Occipital lobe (tissue), 2 donors: ENCODE data around the gene MARCHF7. TPM values are rescaled to one million over a fixed set of nuclear protein-coding genes. Genes with fewer than 3 reads are reported as not detected.
"Not testable (repeated sequence)": the region's sequence is repeated elsewhere in the genome, so short reads cannot be mapped to it uniquely, and the experiment has no call there.

ENCODE experiments used
- DNase-seq: peaks from one replicate; lab custom pipeline; 2025; lab: John Stamatoyannopoulos, UW
- total RNA-seq: library from RNA; depleted of rRNA; stranded (reverse); fragments of >200 nt; gene quantifications from one replicate; pipeline ENCODE4 v1.2.3, GENCODE V29; 2014

The MARCHF7 gene
- total RNA-seq, 1 donor from 2014 or later: 168 TPM

DNA sequence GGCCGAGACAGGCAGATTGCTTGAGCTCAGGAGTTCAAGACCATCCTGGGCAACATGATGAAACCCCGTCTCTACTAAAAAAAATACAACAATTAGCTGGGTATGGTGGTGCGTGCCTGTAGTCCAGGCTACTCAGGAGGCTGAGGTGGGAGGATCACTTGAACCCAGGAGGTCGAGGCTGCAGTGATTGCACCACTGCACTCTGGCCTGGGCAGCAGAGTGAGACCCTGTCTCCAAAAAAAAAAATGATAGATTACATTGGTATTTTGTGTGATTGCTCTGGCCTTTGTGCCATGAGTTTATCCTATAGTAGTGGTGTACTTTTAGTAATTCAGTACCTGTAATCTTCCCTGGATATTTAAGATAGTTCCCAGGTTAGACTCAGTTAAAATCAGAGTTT, 4.1 kb downstream of the MARCHF7 start:
- not testable (repeated sequence) for DNase-seq

DNA sequence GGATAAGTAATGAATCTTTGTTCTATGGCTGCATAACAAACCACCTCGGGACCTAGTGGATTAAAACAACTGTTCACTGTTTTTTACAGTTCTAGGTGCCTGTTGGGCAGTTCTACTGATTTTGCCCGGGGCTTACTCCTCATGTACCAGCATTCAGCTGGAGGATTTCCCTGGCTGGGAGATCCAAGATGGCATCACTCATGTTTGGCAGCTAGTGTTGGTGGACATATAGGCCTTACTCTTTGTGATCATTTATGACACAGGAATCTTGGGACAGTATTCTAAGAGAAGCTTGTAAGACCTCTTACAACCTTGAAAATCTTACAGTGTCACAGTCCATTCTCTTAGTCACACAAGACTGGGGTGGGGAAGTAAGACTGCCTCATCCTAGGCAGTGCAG, 4.6 kb downstream of the MARCHF7 start:
- no peak for DNase-seq

DNA sequence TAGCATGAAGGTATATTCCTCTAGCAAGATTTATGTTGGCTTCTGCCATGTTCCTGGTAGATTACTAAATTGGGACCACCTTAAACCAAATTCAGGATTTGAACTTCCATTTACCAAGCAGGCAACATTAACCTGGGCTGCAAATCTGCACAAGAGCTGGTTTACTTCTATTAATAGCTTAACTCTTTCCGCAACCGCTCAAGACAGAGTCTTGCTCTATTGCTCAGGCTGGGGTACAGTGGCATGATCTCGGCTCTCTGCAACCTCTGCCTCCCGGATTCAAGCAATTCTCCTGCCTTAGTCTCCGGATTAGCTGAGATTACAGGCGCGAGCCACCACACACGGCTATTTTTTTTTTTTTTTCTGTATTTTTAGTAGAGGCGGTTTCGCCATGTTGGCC, 8.4 kb downstream of the MARCHF7 start:
- no peak for DNase-seq

DNA sequence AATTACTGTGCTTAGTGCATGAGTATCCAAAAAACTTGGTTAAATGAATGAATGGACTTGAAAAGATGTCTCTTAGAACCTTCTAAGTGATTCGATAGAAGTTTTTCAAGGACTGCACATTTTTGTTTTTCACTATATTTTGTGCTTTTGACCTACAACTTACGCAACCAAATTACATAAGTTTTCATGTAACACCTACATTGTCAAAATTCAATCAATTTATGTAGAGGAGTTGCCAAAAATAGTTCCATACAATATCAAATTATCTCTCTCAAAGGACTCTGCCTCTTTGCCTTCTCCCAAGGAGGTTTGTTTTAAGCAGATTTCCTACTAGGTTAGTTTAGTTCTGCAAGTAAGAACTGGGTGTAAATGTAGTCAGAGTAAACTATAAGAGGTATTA, 10.3 kb downstream of the MARCHF7 start:
- DNase-seq: no peak

- DNase-seq: not testable (repeated sequence)
These were observed 12.7 kb downstream of the MARCHF7 start for GRCh38 chr2:159724795-159725572.

DNA sequence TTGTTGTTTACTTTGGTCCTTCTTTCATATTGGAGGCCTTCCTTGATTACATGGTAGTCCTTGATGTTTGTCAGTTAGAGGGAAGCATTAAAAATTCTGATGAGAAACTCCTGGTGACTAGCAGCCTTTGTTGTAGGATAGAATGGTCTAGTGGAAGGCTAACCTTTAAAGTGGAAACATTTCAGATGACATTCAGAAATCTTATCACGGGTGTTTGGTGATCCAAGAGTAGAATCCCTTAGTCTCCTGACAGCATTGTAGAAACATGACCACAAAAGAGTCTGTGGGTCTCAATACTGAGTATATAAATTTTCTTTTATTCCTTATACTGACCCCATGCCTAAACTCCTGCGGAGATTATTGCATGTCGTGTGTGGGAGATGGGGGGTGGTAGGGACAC, 13.4 kb downstream of the MARCHF7 start:
- no peak for DNase-seq

GRCh38 chr2:159728629-159729028, 16.3 kb downstream of the MARCHF7 start:
- no peak for DNase-seq

- DNase-seq: no peak
These were observed 23.3 kb downstream of the MARCHF7 start for GRCh38 chr2:159735648-159736047.

DNA sequence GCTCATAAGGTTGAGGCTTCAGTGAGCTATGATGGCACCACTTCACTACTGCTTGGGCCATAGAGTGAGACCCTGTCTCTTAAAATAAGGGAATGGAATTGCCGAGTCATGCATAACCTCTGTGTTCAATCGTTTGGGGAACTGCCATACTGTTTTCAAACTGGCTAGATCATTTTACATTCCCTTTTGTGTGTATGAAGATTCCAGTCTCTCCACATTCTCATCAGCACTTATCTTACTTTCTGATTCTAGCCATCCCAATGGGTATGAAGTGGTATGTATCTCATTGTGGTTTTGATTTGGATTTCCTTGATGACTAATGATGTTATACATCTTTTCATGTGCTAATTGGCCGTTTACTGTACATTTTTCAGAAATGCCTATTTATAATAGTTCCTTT, 23.7 kb downstream of the MARCHF7 start:
- no peak for DNase-seq

DNA sequence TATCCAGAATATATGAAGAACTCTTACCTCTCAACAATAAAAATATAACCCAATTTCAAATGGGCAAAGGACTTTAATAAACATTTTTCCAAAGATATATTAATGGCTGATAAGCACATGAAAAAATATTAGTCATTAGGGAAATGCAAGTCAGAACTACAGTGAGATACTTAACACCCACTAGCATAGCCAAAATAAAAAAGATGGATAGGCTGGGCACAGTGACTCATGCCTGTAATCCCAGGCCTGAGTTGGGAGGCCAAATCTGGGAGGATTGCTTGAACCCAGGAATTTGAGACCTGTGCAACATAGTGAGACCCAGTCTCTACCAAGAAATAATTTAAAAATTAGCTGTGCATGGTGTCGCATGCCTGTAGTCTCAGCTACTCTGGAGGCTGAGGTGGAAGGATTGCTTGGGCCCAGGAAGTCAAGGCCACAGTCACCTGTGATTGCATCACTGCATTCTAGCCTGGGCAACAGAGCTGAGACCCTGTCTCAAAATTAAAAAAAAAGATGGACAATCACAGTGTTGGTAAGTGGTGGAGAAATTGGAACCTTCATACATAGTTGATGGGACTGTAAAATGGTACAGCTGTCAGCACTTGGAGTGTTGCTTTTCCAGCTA, 25.1 kb downstream of the MARCHF7 start:
- no peak for DNase-seq

- DNase-seq: no peak
These were observed 25.6 kb downstream of the MARCHF7 start for GRCh38 chr2:159737917-159738296.

DNA sequence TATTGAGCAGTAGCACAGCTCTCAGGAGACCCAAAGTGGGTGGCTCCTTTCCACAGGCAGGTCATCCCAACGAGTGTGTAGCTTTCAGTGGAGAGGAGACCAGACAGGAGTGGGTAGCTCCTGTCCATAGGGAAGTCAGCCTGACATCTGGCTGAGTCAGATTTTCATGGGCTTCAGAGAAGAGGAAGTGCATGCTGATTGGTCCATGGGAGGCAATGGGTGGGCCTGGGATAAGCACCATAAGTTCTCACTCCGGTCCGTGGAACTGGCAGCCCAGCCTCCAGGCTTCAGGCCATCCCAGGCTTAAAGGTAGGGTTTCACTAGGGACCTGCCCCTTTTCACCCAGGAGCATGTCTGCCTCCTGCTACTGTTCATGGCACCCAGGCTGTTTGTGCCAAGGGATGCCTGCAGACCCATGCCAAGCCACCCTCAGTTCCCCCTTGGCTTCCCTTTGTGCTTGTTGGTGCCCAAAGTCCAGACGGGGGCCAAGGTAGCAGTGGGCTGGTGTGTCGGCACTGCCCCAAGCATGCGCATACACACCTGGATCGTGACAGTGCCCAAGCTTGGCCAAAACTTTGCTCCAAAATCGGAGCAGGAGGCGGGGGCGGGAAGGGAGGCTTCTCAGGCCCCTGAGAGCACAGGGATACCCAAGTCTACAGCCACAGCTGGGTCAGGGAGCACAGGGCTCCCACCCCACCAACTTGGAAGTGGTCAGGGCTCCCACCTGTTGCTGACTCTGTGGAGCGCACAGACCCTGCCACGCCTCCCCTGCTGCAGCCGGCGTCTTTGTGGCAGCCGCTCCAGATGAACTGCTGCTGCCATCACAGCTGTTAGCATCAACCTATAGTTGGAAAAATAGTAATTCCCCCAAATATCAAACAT, 26.4 kb downstream of the MARCHF7 start:
- no peak for DNase-seq

DNA sequence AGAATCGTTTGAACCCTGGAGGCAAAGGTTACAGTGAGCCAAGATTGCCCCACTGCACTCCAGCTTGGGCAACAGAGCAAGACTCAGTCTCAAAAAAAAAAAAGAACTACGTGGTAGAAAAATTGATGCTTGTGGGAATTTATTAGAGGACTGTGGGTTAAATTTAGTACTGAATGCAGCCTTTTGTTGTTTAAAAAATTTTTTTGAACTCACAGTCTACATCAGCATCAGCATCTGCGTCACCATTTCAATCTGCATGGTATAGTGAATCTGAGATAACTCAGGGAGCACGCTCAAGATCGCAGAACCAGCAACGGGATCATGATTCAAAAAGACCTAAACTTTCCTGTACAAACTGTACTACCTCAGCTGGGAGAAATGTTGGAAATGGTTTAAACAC, 30.5 kb downstream of the MARCHF7 start:
- DNase-seq: no peak

DNA sequence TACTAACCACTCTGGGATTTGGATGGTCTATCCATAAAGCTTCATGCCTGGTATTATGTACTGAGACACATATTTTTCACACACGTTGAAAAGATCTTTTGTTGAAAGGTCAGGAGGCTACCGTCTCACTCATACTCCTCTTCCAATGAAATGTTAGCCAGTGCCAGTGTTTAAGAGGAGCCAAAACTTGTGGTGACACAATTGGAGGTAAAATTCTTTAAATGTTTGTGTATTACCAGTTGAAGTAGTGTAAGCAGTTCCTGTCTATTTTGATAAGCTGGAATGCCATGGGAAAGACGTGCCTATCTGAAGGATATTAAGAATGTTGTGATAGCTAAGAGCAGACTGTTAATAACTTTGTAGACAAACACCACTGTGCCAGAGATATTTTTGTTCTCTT, 32.1 kb downstream of the MARCHF7 start:
- no peak for DNase-seq

DNA sequence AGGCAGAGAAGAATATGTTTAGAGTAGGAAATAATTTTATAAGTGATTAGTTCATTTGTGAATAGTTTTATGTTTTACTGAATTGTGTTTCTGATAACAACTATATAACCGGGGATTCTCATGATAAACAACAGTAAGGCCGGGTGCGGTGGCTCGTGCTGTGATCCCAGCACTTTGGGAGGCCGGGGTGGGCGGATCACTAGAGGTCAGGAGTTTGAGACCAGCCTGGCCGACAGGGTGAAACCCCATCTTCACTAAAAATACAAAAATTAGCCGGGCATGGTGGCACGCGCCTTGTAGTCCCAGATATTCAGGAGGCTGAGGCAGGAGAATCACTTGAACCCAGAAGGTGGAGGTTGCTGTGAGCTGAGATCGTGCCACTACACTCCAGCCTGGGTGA, 32.9 kb downstream of the MARCHF7 start:
- not testable (repeated sequence) for DNase-seq

DNA sequence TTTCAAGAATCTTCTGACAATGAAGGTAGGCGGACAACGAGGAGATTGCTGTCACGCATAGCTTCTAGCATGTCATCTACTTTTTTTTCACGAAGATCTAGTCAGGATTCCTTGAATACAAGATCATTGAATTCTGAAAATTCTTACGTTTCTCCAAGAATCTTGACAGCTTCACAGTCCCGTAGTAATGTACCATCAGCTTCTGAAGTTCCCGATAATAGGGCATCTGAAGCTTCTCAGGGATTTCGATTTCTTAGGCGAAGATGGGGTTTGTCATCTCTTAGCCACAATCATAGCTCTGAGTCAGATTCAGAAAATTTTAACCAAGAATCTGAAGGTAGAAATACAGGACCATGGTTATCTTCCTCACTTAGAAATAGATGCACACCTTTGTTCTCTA, 35.8 kb downstream of the MARCHF7 start:
- DNase-seq: no peak

GRCh38 chr2:159750873-159751272, 38.6 kb downstream of the MARCHF7 start:
- DNase-seq: no peak

GRCh38 chr2:159753797-159754196, 41.5 kb downstream of the MARCHF7 start:
- DNase-seq: no peak

DNA sequence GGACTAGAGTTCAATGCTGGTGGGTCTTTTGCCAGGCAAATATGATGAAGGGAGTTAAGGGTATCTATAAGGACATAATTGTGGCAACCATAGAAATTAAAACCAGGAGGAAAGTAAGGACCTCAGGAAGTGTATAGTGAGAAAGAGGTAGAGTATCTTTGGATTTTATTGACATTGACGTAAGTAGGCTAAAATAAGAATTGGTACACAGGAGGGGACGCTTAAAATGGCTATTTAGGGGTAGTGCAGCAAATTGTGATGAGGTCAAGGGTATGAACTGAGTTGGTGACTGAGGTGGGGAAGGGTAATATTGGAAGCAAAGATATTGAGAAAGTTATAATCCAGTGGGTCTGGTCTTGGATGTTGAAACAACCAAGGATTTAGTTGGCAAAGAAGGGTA, 42.7 kb downstream of the MARCHF7 start:
- no peak for DNase-seq

DNA sequence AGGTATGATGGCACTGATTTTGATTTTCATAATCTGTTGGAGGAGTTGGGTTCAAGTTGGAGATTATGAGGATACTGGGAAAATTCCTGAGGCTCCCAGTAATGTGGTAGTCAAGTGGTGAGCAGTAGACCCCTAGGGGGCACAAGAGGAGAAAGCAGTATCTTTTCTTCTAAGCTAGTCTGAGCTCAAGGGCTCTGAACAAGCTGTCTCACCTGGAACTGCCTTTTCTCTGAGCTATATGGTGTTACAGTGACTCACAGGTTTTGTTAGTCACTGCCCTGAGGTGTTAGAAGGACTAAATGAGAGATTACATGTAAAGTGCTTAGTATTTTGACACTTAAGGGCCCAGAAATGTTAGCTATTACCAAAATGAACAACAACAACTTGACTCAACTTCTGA, 43.5 kb downstream of the MARCHF7 start:
- DNase-seq: no peak

DNA sequence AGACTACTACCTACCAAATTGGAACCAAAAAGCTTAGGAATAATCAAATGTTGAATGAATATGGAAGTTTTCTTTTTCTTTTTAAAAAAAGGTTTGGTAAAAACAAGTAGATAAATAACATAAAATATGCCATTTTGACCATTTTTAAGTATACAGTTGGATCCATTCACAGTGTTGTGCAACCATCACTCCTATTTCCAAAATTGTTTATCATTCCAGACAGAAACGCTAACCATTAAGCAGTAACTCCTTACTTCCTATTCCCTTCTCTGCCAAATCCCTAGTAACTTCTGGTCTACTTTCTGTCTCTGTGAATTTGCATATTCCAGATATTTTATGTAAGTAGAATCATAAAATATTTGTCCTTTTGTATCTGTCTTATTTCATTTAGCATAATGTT, 45.9 kb downstream of the MARCHF7 start:
- DNase-seq: no peak

DNA sequence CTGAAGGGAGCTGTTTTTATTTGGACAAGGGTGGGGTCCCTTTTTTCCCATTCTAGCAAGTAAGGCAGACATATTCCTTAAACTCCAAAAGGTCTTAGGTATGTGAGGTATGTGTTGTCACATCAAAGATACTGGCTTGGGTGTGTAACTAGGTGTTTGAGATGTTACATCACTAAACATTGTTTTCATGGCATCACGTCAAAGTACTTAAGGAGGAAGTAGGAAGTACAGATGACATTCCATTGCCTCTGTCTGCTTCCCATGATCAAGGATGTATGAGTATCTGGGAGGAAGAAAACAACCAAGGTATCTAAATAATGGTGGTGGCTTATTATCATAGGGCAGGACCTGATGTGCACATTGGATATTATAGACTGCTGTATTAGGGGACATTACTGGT, 46.4 kb downstream of the MARCHF7 start:
- DNase-seq: no peak
